OCI-LY3 (cell line): ENCODE data around the gene KCTD3.

Experiments
- H2AFZ ChIP-seq: fragments of 200-600, 300-600 bp; shearing (Covaris generic); 2 replicates; pipeline ENCODE4 v1.6.0; 2014; ENCODE audit warnings: antibody characterized with exemption, low read depth, low read length
- H3K27ac ChIP-seq: fragments of 200-600, 300-600 bp; sonication (generic); 2 replicates; pipeline ENCODE4 v1.5.1; 2014; ENCODE audit warnings: mild to moderate bottlenecking, low read length, moderate library complexity, mixed read lengths
- H3K27me3 ChIP-seq: fragments of 200-600, 300-600 bp; sonication (generic); 2 replicates; pipeline ENCODE4 v1.6.1; 2014; ENCODE audit warnings: low read depth, low read length, mixed read lengths
- H3K36me3 ChIP-seq: fragments of 200-600, 300-600 bp; sonication (generic); replicated peaks from 2 replicates; pipeline ENCODE3; 2014; ENCODE audit warnings: low read depth, low read length, mixed read lengths
- H3K4me1 ChIP-seq: fragments of 300-600, 200-600 bp; sonication (generic); 2 replicates; pipeline ENCODE4 v1.6.1; 2014; ENCODE audit warnings: low read length, mixed read lengths
- H3K4me2 ChIP-seq: fragments of 200-600, 300-600 bp; sonication (generic); 2 replicates; pipeline ENCODE4 v1.6.1; 2014; ENCODE audit warnings: low read length, mixed read lengths
- H3K4me3 ChIP-seq: fragments of 300-600, 200-600 bp; sonication (generic); 2 replicates; pipeline ENCODE4 v1.5.1; 2014; ENCODE audit warnings: antibody characterized with exemption, mild to moderate bottlenecking, low read length, moderate library complexity
- H3K79me2 ChIP-seq: fragments of 300-600, 200-600 bp; shearing (Covaris generic); 2 replicates; pipeline ENCODE4 v1.6.1; 2014; ENCODE audit warnings: mild to moderate bottlenecking, low read length, mixed read lengths
- H3K9ac ChIP-seq: fragments of 300-600, 200-600 bp; shearing (Covaris generic); 2 replicates; pipeline ENCODE4 v1.6.0; 2014; ENCODE audit warnings: mild to moderate bottlenecking, low read length, moderate library complexity
- H3K9me3 ChIP-seq: fragments of 200-600, 300-600 bp; shearing (Covaris generic); 2 replicates; pipeline ENCODE4 v1.6.1; 2014; ENCODE audit warnings: low read length, mixed read lengths; ENCODE audit not compliant: insufficient read depth
- H4K20me1 ChIP-seq: fragments of 200-600, 300-600 bp; sonication (generic); 2 replicates; pipeline ENCODE4 v1.6.1; 2016; ENCODE audit warnings: low read length, mixed read lengths; ENCODE audit not compliant: insufficient read depth
- CTCF ChIP-seq: fragments of 200-600, 300-600 bp; sonication (generic); IDR thresholded peaks from 2 replicates; pipeline ENCODE4 v1.5.1; 2014; ENCODE audit warnings: antibody characterized with exemption, low read length, low read depth
- EZH2phosphoT487 ChIP-seq: fragments of 200-600 bp; shearing (Covaris generic); IDR thresholded peaks from 2 replicates; pipeline ENCODE4 v1.6.1; 2018; ENCODE audit warnings: antibody characterized with exemption, mixed run types, low read depth

Gene KCTD3

GRCh38 chr1:215555531-215555930 lies 11.6 kb upstream of the KCTD3 start:
- H3K27me3 ChIP-seq: no peaks in the 10 kb centered on the region
- H3K27ac ChIP-seq: no peak overlapping the region
- no peaks in the 10 kb centered on the region for H3K79me2 ChIP-seq
- H3K9ac ChIP-seq: no peak overlapping the region
- no peak overlapping the region for H3K4me3 ChIP-seq
- no peaks in the 10 kb centered on the region for H3K4me1 ChIP-seq
- H4K20me1 ChIP-seq: no peaks in the 10 kb centered on the region
- TF ChIP-seq EZH2phosphoT487: no peak
- no peak for TF ChIP-seq CTCF
- no peak overlapping the region for H2AFZ ChIP-seq
- no peaks in the 10 kb centered on the region for H3K36me3 ChIP-seq
- H3K9me3 ChIP-seq: no peaks in the 10 kb centered on the region
- no peak overlapping the region for H3K4me2 ChIP-seq

- no peak overlapping the region for H3K27ac ChIP-seq
- no peaks in the 10 kb centered on the region; the same call in 1 of the 2 replicates for H3K9me3 ChIP-seq
- H3K9ac ChIP-seq: no peak overlapping the region
- H3K4me1 ChIP-seq: no peaks in the 10 kb centered on the region
- H4K20me1 ChIP-seq: no peaks in the 10 kb centered on the region
- no peak overlapping the region for H2AFZ ChIP-seq
- H3K27me3 ChIP-seq: no peaks in the 10 kb centered on the region
- H3K4me3 ChIP-seq: no peak overlapping the region
- no peak overlapping the region for H3K4me2 ChIP-seq
- no peaks in the 10 kb centered on the region for H3K36me3 ChIP-seq
- no peak for TF ChIP-seq CTCF
- no peaks in the 10 kb centered on the region for H3K79me2 ChIP-seq
Observed at GRCh38 chr1:215556996-215557395, 10.1 kb upstream of the KCTD3 start.

- Histone ChIP-seq H3K9ac (no peak overlapping the region), H4K20me1 (no peaks in the 10 kb centered on the region), H3K27me3 (no peaks in the 10 kb centered on the region), H3K36me3 (no peaks in the 10 kb centered on the region), H3K4me2 (no peak overlapping the region), H3K9me3 (no peaks in the 10 kb centered on the region; the same call in 1 of the 2 replicates), H3K79me2 (no peaks in the 10 kb centered on the region), H3K27ac (no peak overlapping the region), H3K4me3 (no peak overlapping the region), H3K4me1 (no peaks in the 10 kb centered on the region), H2AFZ (no peak overlapping the region)
- TF ChIP-seq CTCF (no peak), EZH2phosphoT487 (no peak)
Observed at GRCh38 chr1:215557504-215557903, 9.6 kb upstream of the KCTD3 start.

GRCh38 chr1:215557992-215558626 lies 9.0 kb upstream of the KCTD3 start:
- H3K9me3 ChIP-seq: no peaks in the 10 kb centered on the region; the same call in 1 of the 2 replicates
- H3K36me3 ChIP-seq: no peaks in the 10 kb centered on the region
- H2AFZ ChIP-seq: no peak overlapping the region
- no peaks in the 10 kb centered on the region for H3K27me3 ChIP-seq
- H3K9ac ChIP-seq: no peak overlapping the region
- H3K4me3 ChIP-seq: no peak overlapping the region
- no peaks in the 10 kb centered on the region for H4K20me1 ChIP-seq
- H3K27ac ChIP-seq: no peak overlapping the region
- TF ChIP-seq CTCF (no peak), EZH2phosphoT487 (no peak)
- no peaks in the 10 kb centered on the region for H3K4me1 ChIP-seq
- H3K4me2 ChIP-seq: no peak overlapping the region
- H3K79me2 ChIP-seq: no peaks in the 10 kb centered on the region
